Measurements from ENCODE around the gene CLK2. TPM values are rescaled to one million over a fixed set of nuclear protein-coding genes. Genes with fewer than 3 reads are reported as not detected.

CLK2 gene
- total and polyA plus RNA-seq, 2 of the 13 experiments (the other 11 are each of a cell fraction or from before 2014, with no cell fraction given): 20.1 to 73.5 TPM

DNA sequence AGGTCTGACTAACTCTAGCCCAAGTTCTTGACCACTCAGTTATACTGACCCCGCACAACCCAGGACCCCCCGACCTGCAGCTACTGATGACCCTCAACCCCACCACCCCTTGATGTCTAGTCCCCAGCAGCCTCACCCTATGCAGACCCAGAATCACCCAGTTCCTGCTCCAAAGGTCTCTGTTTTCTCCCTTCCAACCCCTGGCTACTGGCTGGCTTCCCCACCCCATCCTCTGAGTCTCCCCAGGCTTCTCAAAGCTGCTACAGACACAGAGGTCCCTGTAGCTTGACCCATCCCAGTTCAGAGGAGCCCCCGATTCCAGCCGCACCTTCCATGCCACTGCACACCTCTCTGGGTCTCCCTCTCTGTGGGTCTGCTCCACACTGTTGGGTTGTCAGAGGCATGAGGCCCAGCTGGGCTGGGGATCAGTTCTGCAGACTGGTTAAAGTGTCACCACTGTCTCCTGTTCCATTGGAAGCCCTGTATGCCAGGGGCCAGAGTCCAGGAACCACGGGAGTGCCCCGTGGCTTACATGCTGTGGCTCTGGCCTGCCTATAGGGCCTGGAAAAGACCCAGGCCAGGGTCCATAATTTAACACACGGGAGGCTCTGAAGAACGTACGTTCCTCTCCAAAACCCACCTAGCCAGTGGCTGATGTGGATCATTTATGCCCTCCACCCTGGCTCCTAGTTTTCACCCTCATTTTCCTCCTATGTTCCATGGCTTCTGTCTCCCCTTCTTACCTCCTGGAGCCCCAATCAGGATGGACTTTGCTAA is 27.4 kb upstream of the CLK2 start (continued):
- no peak for TF ChIP-seq CENPT (CRISPR knock-in tag; IDR thresholded peaks at IDR 0.05; ENCODE audit: low read depth)
- peak; percentile 76; the same call in 1 of the 2 replicates for TF ChIP-seq ZBTB7A (CRISPR knock-in tag; IDR thresholded peaks at IDR 0.05)
- no peak for TF ChIP-seq GPBP1L1 (CRISPR knock-in tag; IDR thresholded peaks at IDR 0.05)
- TF ChIP-seq ZNF484 (CRISPR knock-in tag; IDR thresholded peaks at IDR 0.05; ENCODE audit: borderline replicate concordance, low read depth): no peak
- no peak for TF ChIP-seq ZNF7 (CRISPR knock-in tag; IDR thresholded peaks at IDR 0.05)
- peak; percentile 97; the same call in 1 of the 2 replicates for TF ChIP-seq ZNF337 (CRISPR knock-in tag; IDR thresholded peaks at IDR 0.05; ENCODE audit: borderline replicate concordance, low read depth)
- TF ChIP-seq KAT7 (CRISPR knock-in tag; IDR thresholded peaks at IDR 0.05; ENCODE audit: borderline replicate concordance): 0 out of 2 replicates have a peak, but pooled peaks have one; percentile 68
- no peak for TF ChIP-seq ZNF597 (CRISPR knock-in tag; IDR thresholded peaks at IDR 0.05)
- no peak for TF ChIP-seq MAFG (CRISPR knock-in tag; IDR thresholded peaks at IDR 0.05)
- TF ChIP-seq ZNF629 (CRISPR knock-in tag; conservative IDR thresholded peaks at IDR 0.05): peak; percentile 70; the same call in 1 of the 2 replicates
- peak; percentile 99 for TF ChIP-seq ZNF331 (CRISPR knock-in tag; IDR thresholded peaks at IDR 0.05)
- peak; percentile 51; the same call in 1 of the 2 replicates for TF ChIP-seq NCOR1 (IDR thresholded peaks at IDR 0.05; ENCODE audit: borderline replicate concordance, low read length)
- no peak for TF ChIP-seq CSRNP2 (CRISPR knock-in tag; conservative IDR thresholded peaks at IDR 0.05; ENCODE audit: low read depth)
- no peak; the same call in 1 of the 2 replicates for TF ChIP-seq ZNF790 (CRISPR knock-in tag; IDR thresholded peaks at IDR 0.05; ENCODE audit: borderline replicate concordance)
- no peak for TF ChIP-seq BRF2 (CRISPR knock-in tag; IDR thresholded peaks at IDR 0.05)
- TF ChIP-seq ZNF782 (CRISPR knock-in tag; IDR thresholded peaks at IDR 0.05; ENCODE audit: borderline replicate concordance): peak; percentile 80; the same call in 1 of the 2 replicates
- peak; percentile 64 for TF ChIP-seq PHF20 (CRISPR knock-in tag; IDR thresholded peaks at IDR 0.05)
- TF ChIP-seq DMTF1 (CRISPR knock-in tag; IDR thresholded peaks at IDR 0.05): no peak
- peak; percentile 58; the same call in 1 of the 2 replicates for TF ChIP-seq GATA4 (IDR thresholded peaks at IDR 0.05; ENCODE audit: borderline replicate concordance, low read depth)

Data from HepG2 (cell line).